HG02678 (cell line): ENCODE results near the gene YOD1.
A peak's percentile ranks its signal among the peaks of the same experiment; 100 is the strongest.

Experiments used
- ATAC-seq: cut with Tn5 transposase; IDR thresholded peaks from one replicate; pipeline ENCODE4 v1.9.1; 2021; ENCODE audit warnings: mild to moderate bottlenecking, moderate library complexity; ENCODE audit not compliant: unreplicated experiment

Gene YOD1

DNA sequence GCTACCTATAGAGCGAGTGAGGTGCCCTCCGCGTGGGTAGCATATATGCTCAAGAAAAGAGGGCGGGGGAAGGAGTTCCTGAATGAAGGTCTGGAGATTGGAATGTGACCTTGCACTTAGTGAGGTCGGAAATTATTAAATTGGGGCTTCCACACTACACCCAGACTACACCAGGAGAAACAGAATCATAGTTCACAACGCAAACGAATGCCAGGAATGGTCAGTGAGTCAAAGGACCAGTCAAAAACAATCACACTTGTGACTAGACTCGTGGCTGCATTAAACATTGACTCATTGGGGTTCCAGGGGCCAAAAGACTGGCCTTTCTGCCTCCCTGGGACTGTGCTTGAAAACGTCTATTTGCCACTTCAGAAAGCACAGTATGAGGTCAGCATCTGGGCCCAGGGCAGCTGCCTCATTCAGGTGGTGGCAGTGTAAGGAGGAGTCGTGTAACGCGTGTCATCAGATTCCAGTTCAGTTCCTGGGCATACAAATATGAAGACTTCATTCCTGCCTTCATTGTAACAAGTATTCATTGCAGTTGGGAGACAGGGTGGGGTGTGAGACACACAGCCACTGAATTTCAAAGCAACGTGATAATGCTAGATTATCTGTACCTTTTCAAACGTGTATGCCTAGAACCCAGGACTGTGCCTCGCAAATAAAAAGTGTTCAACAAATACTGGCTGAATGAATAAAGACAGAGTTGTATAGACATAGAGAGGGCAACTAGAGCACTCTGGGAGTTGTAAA, at the start of gene YOD1:
Gene YOD1, minus strand, starts transcription at position 18 of the 753 bp plus-strand sequence. CDS start 178 bp downstream, outside the sequence.
- ATAC-seq: no peak

DNA sequence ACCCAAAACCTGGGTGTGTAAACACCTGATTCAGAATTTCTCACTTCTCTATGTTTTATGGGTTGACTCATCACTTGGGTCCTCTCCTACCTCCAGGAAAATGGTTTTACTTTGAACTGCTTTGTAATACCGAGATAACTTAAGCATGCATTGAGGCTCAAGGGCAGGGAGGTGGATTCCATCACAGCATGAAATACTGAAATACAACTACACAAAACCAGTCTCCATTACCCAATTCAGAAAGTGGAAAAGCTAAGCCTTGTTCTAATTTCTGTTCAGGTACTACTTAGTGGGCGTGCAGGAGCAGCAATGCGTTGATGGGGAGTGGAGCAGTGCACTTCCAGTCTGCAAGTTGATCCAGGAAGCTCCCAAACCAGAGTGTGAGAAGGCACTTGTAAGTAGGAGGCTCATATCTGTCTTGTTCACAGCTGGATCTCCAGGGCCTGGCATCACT, 46.9 kb upstream of the YOD1 start:
- ATAC-seq: peak; percentile 90

DNA sequence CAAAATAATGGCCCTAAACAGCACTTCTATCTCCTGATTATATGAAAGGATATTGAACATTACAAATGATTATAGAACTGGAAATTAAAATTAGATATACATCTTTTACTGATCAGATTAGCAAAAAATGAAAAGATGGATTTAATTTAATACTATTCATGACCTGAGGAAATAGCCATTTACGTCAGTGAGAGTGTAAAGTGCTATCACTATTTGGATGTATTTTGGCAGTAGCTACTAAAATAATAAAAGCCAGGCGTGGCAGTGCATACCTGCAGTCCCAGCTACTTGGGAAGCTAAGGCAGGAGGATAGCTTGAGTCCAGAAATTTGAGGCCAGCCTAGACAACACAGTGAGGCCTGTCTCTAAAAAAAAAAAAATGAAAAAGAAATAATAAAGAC, 42.9 kb upstream of the YOD1 start:
- no peak for ATAC-seq

DNA sequence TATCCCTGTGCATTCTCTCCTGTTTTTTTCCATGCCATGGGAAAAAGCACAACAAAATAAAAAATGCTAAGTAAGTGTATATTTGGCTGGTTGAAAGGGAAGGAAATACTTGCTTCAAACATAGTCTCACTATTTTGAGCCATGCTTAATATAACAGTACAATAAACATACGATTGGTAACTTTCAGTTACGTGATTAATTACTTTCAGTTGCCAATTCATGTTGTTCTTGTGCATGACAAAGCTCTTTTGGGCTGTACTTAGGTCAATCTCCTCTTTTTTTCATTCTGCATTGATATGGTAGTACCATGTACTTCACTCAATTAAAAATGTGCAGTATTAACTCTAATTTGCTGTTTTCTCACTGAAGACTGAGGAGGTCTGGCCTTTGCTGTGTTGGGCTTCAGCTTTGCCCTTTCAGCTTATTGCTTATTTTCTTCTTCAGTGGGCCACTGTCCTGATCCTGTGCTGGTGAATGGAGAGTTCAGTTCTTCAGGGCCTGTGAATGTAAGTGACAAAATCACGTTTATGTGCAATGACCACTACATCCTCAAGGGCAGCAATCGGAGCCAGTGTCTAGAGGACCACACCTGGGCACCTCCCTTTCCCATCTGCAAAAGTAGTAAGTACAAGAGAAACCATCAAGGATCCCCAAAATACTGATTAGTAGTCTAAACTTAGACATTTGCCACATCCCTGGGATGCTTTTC, 40.3 kb upstream of the YOD1 start:
- no peak for ATAC-seq

DNA sequence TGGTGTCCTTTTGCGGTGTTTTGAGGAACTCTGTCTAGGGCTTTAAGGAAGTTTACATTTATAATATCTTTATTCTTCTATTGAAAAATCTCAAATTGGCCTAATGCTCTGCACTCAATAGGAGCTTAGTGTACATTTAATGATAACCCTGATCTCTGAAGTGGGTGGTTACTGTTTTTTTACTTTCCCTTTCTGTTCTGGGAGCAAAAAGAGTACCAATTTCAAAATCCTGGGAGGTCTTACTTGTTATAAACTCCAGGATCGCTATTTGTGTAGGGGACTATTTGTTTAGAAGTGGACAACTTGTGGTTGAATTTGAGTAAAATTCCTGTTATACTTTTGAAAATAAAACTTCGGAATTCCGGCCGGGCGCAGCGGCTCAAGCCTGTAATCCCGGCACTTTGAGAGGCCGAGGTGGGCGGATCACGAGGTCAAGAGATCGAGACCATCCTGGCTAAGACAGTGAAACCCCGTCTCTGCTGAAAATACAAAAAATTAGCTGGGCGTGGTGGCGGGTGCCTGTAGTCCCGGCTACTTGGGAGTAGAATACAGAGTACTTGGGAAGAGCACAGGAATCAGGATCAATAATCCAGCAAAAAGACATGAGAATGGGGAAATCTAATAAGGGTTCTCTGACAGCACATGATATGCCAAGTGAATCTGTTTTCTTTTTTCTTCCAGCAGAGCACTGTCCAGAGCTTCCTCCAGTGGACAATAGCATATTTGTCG, 38.8 kb upstream of the YOD1 start:
- peak; percentile 29 for ATAC-seq

DNA sequence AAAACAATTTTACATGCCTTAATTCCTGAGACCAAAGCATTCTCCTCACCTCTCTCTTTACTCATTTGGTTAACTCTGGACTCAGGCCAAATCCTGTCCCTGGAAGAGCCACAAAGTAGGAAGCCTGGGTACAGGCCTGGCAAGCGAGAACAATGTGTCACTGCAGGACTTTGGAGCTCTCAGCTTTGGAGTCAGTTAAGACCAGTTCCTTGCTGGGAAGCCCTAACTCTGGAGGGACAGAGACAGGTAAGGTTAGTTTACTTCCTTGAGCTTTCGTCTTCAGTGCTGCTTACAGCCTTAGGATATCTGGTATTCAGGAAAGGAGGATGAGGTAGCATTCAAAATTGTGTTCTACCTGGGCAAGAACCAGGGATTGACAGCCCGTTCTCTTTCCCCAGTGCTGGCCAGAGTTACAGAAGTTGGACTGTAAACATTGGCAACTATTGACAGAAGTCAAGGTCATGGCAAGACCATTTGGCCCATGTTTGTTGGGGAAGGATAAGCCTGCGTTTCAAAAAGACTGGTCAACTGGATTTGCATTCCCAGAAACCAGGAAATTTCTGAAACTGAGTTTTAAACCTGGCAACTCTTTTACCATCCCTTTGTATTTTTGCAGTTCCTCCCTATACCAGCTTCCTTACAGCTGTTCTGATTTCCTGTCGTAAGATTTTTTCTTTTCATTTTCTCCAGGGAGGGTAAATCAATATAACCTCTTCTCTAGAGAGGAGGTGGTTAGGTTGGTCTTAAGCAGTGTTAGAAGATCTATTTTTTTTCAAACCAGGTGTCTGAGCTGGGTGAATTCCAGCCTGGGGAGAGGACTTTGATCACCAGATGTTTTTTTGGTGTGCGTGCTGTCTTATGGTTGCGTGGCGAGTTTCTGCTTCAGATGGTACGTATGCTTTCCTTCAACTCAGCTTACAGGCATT, 38.0 kb upstream of the YOD1 start, which contains the start of gene C4BPB:
Gene C4BPB, plus strand, starts transcription at position 160 of the 926 bp plus-strand sequence. Its CDS starts 672 bp downstream, at position 832.
- peak; percentile 47 for ATAC-seq

DNA sequence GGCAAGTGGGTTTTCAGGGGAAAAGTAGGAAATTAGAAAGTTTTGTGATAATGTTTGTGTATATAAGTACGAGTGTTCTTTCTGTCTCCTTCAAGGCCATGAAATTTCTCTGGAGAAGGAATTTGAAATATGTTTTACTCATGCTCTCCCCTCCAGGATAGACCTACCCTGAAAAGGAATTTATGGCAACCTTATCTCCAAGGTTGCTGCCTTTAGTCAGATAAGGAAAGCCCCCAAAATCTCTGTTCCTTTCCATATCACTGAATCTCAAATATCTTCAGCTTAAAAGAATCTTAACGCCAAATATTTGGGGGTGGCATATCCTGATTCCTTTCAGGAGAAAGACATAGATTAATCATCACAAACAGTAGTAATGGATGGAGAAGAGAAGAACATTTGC, 37.2 kb upstream of the YOD1 start:
- no peak for ATAC-seq

DNA sequence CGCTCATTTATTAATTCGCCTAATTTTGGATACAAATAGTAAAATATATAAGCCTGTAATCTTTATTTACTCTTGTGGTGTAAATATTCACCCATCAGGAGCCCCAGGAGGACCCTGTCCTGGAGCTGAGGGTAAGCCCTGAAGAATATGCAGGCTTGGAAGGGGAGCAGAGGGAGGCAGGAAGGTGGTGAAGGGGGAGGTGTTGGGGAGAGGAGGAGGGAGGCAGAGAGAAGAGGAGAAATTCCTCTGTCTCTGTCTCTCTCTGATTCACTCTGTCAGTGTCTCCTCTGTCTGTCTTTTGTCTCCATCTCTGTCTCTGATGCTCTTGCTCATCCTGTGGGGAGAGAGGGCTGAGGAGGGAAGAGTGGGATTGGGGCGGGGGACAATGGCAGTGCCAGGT, 34.9 kb upstream of the YOD1 start:
- ATAC-seq: no peak

DNA sequence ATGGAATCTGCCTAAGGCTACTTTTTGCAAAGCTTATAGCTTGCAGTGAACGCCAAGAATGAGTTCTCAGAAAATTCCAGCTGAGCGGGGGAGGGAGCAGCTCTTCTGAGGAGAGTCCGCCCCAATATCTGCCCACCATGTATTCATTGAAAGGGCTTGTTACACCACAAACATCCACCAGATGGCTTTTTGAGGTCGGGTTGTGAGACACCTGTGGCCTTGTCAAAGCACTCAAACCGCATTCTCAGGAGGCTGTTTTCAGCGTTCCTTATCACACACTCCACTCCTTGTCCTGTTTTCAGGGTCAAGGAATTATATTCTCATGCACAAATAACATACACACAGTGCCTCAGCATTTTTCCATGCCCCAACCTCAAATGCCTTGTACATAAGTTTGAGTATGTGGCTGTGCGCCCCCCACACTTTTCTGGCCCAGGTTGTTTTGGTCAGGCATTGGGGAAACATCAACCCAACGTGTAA, 33.7 kb upstream of the YOD1 start:
- ATAC-seq: peak; percentile 67

DNA sequence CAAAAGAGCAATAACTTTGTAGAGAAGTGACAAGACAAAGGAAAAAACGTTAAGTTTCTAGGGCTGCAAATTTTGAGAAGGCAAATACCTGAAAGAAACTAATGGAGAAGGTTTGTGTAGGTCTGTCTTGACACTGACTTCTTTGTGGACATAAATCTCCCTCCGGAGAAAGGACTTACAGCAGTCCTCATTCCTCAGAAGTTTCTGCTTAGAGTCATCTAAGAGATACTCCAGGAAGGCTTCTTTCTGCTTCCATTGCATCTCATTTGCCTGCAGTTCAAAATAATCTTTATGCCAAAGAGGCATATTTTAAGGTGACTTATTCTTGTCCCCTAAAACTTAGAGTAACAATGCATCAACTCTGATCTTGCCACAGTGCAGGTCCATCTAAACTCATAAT, 33.2 kb upstream of the YOD1 start:
- no peak for ATAC-seq

DNA sequence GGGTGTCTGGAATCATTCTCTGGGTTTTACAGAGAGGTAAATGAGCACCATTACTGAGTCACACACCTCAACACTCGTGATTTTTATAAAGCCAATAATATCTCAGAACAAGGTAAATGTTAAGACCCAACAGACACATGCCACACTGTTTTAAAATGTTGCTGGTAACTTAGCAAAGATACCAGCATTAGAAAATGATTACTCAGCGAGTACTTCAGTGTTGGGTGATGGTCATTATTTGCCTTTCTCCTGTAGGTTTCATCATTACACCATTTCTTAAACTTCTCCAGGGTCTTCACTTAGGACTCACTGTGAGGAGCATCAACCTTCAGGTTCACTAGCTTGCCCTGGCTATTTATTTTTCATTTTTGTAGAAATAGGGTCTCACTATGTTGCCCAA, 30.8 kb upstream of the YOD1 start:
- ATAC-seq: no peak

DNA sequence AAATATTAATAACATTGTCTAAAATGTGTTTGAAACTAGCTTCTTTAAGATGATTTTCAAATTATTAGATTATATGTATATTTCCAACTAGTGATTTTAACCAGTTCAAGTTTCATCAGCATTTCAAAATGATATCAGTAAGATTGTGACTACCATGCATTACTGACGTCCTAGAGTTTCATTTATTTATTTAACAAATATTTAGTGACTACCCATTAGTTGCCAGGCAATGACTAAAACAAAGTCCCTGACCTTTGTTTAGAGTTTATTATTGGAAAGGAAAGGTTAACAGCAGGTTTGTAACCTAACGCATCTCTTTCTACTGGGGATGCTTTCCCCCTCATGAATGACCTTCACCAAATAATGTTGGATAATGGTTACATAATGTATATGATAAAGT, 30.1 kb upstream of the YOD1 start:
- no peak for ATAC-seq

DNA sequence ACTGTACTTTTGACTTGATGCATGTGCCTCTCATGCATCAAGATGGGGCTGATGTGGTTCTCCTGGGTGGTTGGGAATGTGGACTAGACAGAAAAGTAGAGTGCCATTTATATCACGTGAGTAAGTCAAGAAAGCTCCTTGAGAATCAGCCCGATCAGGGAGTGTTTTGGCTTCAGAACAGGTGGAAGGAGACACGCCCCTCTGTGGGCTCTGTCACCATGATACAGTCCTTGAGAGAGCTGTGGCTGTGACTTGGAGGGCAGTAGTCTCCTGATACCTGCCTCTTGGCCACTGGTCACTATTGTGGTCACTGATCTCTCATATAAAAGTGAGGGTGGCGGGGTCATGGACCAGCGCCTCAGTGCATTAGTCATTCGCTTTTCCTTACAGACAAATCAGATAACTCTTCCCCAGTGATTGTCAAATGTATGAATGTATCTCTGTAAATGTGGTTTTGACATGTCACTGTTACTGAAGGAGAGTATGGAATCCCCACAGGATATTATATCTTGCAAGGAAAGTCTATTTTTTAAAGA, 28.8 kb upstream of the YOD1 start:
- no peak for ATAC-seq

DNA sequence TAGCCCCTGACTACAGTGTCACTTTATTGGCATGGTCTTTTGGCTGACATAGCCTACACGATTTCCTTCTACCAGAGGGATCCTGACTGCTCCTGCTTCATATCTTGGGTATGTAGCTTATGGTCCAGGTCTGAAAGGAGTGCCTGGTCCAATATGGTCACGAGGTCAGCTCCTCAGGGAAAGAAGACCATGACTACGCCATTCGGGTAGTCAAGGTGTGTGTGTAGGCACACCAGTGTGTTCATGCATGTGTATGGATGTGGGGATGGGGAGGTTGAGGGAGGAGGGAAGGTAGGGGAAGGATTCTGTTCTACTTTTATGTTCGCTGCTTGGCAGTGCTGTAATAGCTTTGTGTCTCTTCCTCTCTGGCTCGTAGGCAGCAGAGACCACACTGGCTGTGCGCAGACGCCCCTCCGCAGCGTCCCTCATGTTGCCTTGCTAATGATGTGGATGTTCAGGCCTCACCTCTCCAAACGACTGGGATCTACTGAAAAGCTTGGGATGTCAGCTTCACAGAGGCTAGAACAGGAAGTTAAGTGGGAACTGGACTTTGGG, 27.6 kb upstream of the YOD1 start:
- ATAC-seq: no peak

DNA sequence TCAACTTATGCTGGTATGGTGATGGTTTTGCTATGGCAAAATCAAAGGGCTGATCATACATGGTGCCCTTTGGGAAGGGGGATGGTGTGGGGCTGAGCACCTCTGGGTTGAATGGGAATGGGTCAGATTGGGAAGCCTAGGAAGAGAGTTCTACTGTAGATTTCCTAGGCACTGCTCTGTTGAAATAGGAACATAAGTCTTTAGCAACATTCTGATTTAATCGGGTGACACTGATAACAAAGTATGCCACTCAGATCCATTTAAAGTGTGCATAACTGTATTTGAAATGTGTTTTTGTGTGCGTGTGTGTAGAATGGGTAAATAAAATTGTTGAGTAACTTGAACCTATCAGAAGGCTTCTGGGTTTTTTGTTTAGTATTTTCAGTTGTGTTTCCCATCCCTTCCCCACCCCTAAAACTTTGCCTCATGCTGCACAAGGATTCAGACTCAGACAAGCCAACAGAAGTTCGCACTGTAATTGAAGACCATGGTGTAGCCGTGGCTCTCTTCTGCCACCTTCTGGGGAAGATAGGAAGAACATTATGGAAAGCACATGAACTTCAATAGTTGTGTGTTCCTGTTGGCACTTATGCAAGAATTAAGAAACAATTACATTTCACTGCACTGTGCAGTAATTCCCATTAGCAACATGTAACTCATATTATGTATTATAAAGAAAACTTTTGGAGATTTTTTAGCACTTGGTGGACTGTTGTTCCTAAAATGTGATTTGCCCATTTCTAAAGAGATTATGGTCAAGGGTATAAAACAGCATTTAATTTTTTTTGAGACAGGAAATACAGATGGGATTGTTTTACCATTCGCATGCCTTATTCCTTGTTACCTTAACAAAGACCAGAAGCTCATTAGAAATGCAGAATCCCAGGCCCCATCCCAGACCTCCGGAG, 26.7 kb upstream of the YOD1 start:
- peak; percentile 58 for ATAC-seq

DNA sequence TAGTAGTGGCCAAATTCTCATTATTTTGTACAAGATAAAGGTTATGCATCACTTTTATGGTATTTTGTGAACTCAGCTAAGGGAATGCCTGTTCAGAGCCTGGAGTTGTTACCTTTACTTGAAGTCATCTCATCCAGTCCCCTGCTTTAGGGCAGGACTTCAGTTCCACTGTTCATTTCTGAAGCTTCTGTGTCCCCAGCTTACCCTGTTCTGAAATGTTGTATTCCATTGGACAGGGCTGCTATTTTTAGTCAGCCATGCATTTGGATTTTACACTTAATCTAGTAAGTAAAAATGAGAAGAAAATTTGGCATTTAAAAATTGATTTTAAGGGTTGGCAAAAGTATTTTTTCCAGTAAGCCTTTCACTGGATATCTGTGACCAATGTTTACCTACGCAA, 26.0 kb upstream of the YOD1 start:
- ATAC-seq: no peak

DNA sequence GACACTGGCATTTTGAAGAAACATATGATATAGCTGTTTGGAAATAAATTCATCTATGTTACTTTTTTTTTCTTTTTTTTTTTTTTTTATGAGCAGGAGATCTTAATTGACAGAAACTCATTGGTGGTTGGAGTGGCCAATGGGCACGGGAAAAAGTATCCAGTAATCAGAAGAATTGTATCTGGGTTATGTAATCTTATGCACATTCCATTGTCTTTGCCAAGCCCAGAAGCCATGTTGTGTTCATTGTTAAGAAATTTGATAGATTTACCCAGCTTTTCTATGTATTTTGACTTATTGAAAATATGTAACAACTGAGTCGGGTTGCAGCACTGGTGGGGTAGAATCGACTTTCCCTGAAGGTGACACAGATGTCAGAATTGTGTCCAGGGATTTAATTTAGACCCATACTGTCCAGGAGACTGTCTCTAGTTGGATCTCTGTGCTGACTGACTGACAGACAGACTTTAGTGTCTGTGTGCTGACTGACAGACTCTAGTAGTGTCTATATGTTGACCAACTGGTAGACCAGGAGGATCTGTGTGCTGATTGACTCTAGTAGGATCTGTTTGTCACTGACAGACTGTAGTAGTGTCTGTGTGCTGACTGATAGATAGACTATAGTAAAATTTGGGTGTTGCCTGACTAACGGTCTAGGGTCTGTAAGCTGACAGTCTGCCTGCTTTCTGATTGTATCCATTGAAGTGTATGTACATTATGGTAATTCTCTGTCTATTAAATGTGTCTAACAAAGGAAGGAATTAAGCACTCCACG, 25.4 kb upstream of the YOD1 start:
- ATAC-seq: no peak
